ENCODE data around the gene GPER1. TPM values are rescaled to one million over a fixed set of nuclear protein-coding genes. Genes with fewer than 3 reads are reported as not detected.

The GPER1 gene
- total and polyA plus RNA-seq, 2 experiments from 2014 or later: 0.89 TPM; not detected in 1

DNA sequence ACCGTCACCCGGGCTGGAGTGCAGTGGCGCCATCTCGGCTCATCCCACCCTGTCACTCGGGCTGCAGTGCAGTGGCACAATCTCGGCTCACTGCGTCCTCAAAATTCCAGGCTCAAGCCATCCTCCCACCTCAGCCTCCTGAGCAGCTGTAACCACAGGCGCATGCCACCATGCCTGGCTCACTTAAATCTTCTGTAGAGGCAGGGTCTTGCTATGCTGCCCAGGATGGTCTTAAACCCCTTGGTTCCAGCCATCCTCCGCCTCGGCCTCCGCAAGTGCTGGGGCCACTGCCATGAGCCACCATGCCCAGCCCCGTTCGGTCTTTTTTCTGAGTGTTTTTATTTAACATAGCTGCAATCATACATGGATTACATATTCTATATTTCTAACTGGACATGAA, 41.5 kb downstream of the GPER1 start:
- peaks cover 37% of the 10 kb centered on the region for H3K36me3 Mint-ChIP-seq (ENCODE audit: low read depth)
- peaks cover 4% of the 10 kb centered on the region; the same call in 1 of the 2 replicates for H4K20me1 ChIP-seq (replicated peaks; ENCODE audit: insufficient read depth)
- peaks cover 3% of the 10 kb centered on the region; the same call in 2 of the 3 replicates for H3K4me1 Mint-ChIP-seq
- no peak overlapping the region for H3K27ac Mint-ChIP-seq
- no peak overlapping the region for H3K4me3 Mint-ChIP-seq
- no peaks in the 10 kb centered on the region for H3K4me1 ChIP-seq (ENCODE audit: insufficient read depth)
- no peaks in the 10 kb centered on the region for H3F3A ChIP-seq (replicated peaks; ENCODE audit: low read depth)
- peaks cover 8% of the 10 kb centered on the region for H3K27me3 Mint-ChIP-seq (ENCODE audit: insufficient read depth, low read depth, poor library complexity)
- DNase-seq (ENCODE audit: low spot score) (no peak), ATAC-seq (no peak)
- no peak overlapping the region for H2AFZ ChIP-seq
- peaks cover 49% of the 10 kb centered on the region for H3K79me2 ChIP-seq (replicated peaks; ENCODE audit: insufficient read depth)
- H3K27ac ChIP-seq (ENCODE audit: low read depth): no peak overlapping the region
- peaks cover 4% of the 10 kb centered on the region; the same call in 1 of the 3 replicates for H3K9me3 Mint-ChIP-seq
- H3K27me3 ChIP-seq (ENCODE audit: insufficient read depth): no peaks in the 10 kb centered on the region
- H3K36me3 ChIP-seq (ENCODE audit: insufficient read depth): 0 out of 2 replicates have a peak, but pooled peaks cover 5% of the 10 kb centered on the region
- TF ChIP-seq NANOG (IDR thresholded peaks at IDR 0.05; ENCODE audit: borderline replicate concordance) (no peak), ZNF331 (CRISPR knock-in tag; IDR thresholded peaks at IDR 0.05; ENCODE audit: low read depth) (no peak), ZNF462 (CRISPR knock-in tag; IDR thresholded peaks at IDR 0.05) (no peak), STAT1 (IDR thresholded peaks at IDR 0.05; ENCODE audit: unreplicated experiment) (no peak), JUNB (IDR thresholded peaks at IDR 0.05; ENCODE audit: unreplicated experiment) (no peak), CREB1 (CRISPR knock-in tag; IDR thresholded peaks at IDR 0.05; ENCODE audit: low read depth) (no peak)
- H3K4me2 ChIP-seq: no peak overlapping the region
- no peaks in the 10 kb centered on the region for H3K9me2 ChIP-seq (ENCODE audit: insufficient read depth)
- H3K4me3 ChIP-seq: no peak overlapping the region
